ENCODE measurements around the gene CRYGB. TPM values are rescaled to one million over a fixed set of nuclear protein-coding genes. Genes with fewer than 3 reads are reported as not detected.

CRYGB gene
- total RNA-seq, 1 experiment from 2014 or later = not detected

- H3K4me3 ChIP-seq (replicated peaks in 1 of 2; ENCODE audit: low read depth in 1 of 2, low read length in 2 of 2) = no peak overlapping the region
- H3K9me2 ChIP-seq (ENCODE audit: insufficient read depth) = no peaks in the 10 kb centered on the region
- ChIA-PET CTCF (no interaction called here), POLR2A (no interaction called here), RAD21 (ENCODE audit: low non-redundant PET in 1 of 2, low total read pairs in 2 of 2, uncharacterized antibody in 2 of 2, unreplicated experiment in 2 of 2) (no interaction called here)
- no peaks in the 10 kb centered on the region for H4K20me1 ChIP-seq (ENCODE audit: insufficient read depth)
- H2AFZ ChIP-seq (ENCODE audit: low read depth, low read length, poor library complexity, severe bottlenecking) = no peak overlapping the region
- H3K27ac ChIP-seq (ENCODE audit: low read depth, low read length) = no peak overlapping the region
- intact Hi-C loops (cut with micrococcal nuclease) = no loop called here
- no peaks in the 10 kb centered on the region for H3K36me3 ChIP-seq (ENCODE audit: control insufficient read depth in 1 of 2, insufficient read depth in 2 of 2, low read length in 2 of 2)
- no peaks in the 10 kb centered on the region for H3K9me3 ChIP-seq (ENCODE audit: control insufficient read depth in 1 of 2, insufficient read depth in 1 of 2, low read depth in 1 of 2, low read length in 2 of 2)
- TF ChIP-seq POLR2AphosphoS5 (IDR thresholded peaks at IDR 0.05; ENCODE audit: low read depth, low read length) (no peak), ZNF274 (IDR thresholded peaks at IDR 0.05; ENCODE audit: low read depth, low read length) (no peak), YY1 (IDR thresholded peaks at IDR 0.05; ENCODE audit: extremely low read depth, insufficient replicate concordance, low read depth, low read length) (no peak), ZBTB33 (IDR thresholded peaks at IDR 0.05; ENCODE audit: extremely low read depth, insufficient replicate concordance, low read length) (no peak), SIN3A (IDR thresholded peaks at IDR 0.05; ENCODE audit: low read depth) (no peak), ATF3 (IDR thresholded peaks at IDR 0.05) (no peak), ELF1 (IDR thresholded peaks at IDR 0.05; ENCODE audit: borderline replicate concordance, low read depth) (no peak), SP1 (IDR thresholded peaks at IDR 0.05; ENCODE audit: low read depth) (no peak), EGR1 (IDR thresholded peaks at IDR 0.05; ENCODE audit: low read depth) (no peak), CTCF (IDR thresholded peaks at IDR 0.05 in 2 of 3, conservative IDR thresholded peaks at IDR 0.05 in 1 of 3; ENCODE audit: borderline replicate concordance in 1 of 3, insufficient read depth in 1 of 3, low read depth in 2 of 3, low read length in 2 of 3) (no peak), JUND (IDR thresholded peaks at IDR 0.05) (no peak), POLR2A (IDR thresholded peaks at IDR 0.05; ENCODE audit: borderline replicate concordance, extremely low read depth, insufficient read depth, insufficient read length) (no peak), EZH2 (IDR thresholded peaks at IDR 0.05) (no peak), EZH2phosphoT487 (IDR thresholded peaks at IDR 0.05; ENCODE audit: borderline replicate concordance) (no peak), TCF7L2 (IDR thresholded peaks at IDR 0.05; ENCODE audit: borderline replicate concordance, extremely low read depth, insufficient read depth, insufficient read length) (no peak), RAD21 (IDR thresholded peaks at IDR 0.05; ENCODE audit: low read depth) (no peak)
- BruUV-seq (replicated peaks) = no TSS peak
- H3K9ac ChIP-seq (ENCODE audit: low read length) = no peak overlapping the region
- no peaks in the 10 kb centered on the region for H3K27me3 ChIP-seq (ENCODE audit: insufficient read depth, low read length)
- no peaks in the 10 kb centered on the region for H3K4me1 ChIP-seq (ENCODE audit: control insufficient read depth in 1 of 2, insufficient read depth in 2 of 2, low read length in 2 of 2)
- DNase-seq (ENCODE audit: low read depth, low spot score) (no peak), ATAC-seq (no peak)
- no peak overlapping the region for H3K4me2 ChIP-seq (ENCODE audit: low read length)
- no peaks in the 10 kb centered on the region for H3K79me2 ChIP-seq (ENCODE audit: insufficient read depth, low read length)
Observed at GRCh38 chr2:208096080-208096479, 49.9 kb downstream of the CRYGB start.
